GM19324 (cell line): ENCODE results near the gene UTP4.

Experiments
- ATAC-seq: cut with Tn5 transposase; IDR thresholded peaks from one replicate; pipeline ENCODE4 v1.9.1; 2021; ENCODE audit warnings: mild to moderate bottlenecking, moderate library complexity; ENCODE audit not compliant: unreplicated experiment, low FRiP score

UTP4 gene

GRCh38 chr16:69132424-69133252 lies at the start of gene UTP4, which contains the start of gene CHTF8:
UTP4 (plus strand) TSS chr16:69132649; CDS start chr16:69133460, 811 bp downstream.
CHTF8 (minus strand) TSS chr16:69132588; CDS start chr16:69121458, 11,130 bp downstream.
- peak; percentile 93 for ATAC-seq

- no peak for ATAC-seq
Observed at GRCh38 chr16:69083306-69083941, 49.0 kb upstream of the UTP4 start.

DNA sequence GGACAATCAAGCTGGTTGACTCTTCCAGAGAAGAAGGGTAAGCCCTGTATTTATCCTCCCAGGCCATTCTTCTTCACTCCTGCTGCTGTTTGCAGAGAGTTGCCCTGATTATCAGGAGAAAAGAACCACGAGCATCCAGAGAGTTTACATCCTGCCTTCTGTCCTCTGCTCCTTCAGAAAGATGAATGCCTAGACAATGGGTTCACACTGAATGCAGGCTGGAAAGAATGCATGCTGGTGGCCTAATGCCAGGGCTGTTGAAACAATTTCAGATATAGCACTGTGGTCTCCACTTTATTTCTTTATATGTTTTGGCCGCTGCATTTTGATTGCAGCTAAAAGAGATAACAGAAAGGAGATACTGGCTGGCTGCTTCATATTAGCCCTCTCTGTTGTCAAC lies 48.2 kb upstream of the UTP4 start:
- ATAC-seq = no peak

DNA sequence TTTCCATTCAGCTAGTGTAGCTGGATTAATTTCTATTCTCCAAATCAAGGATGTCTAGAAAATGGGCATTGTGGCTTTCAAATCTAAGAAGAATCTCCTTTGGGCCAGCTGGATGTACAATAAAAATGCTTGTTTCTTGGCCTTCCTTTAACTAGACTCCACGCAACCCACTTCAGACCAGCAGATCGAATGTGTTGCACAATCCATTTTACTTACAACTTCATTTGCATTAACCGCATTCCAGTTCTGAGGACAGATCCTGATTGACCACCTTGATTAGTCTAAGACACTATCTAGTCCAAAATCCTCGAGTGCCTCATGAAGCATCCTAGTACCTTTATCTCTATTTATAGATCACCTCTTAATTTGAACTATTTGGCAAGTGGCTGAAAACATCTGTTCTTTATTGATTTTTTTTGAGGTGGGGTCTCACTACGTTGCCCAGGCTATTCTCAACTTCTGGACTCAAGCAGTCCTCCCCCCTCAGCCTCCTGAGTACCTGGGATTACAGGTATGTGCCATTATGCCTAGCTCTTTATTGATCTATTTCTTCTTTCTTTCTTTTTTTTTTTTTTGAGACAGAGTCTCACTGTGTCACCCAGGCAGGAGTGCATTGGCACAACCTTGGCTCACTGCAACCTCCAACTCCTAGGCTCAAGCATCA lies 47.3 kb upstream of the UTP4 start:
- no peak for ATAC-seq

- no peak for ATAC-seq
Observed at GRCh38 chr16:69087161-69087581, 45.3 kb upstream of the UTP4 start.

- no peak for ATAC-seq
Observed at GRCh38 chr16:69088684-69089083, 43.8 kb upstream of the UTP4 start.

- peak; percentile 54 for ATAC-seq
Observed at GRCh38 chr16:69089091-69089910, 43.1 kb upstream of the UTP4 start.

DNA sequence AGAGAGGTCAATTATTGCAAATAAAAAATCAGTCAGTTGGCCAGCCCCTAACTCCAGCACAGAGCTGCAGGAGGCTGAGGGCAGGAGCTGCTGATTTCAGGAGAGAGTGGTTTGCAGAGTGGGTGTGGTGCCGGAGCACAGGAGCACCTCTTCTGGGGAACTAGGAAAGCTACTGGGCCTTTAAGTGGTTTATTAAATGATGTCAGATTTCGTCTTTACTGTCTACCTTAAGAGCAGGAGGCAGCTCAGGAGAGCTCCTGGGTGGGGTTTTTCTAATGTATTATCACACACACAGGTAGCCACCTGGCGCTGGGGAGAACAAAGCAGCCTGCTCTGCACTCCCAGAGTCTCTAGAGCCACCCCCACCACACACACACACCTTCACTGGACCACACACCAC lies 38.5 kb upstream of the UTP4 start:
- ATAC-seq = no peak

GRCh38 chr16:69094501-69094900 lies 37.9 kb upstream of the UTP4 start:
- no peak for ATAC-seq

- no peak for ATAC-seq
Observed at GRCh38 chr16:69095193-69095592, 37.3 kb upstream of the UTP4 start.

DNA sequence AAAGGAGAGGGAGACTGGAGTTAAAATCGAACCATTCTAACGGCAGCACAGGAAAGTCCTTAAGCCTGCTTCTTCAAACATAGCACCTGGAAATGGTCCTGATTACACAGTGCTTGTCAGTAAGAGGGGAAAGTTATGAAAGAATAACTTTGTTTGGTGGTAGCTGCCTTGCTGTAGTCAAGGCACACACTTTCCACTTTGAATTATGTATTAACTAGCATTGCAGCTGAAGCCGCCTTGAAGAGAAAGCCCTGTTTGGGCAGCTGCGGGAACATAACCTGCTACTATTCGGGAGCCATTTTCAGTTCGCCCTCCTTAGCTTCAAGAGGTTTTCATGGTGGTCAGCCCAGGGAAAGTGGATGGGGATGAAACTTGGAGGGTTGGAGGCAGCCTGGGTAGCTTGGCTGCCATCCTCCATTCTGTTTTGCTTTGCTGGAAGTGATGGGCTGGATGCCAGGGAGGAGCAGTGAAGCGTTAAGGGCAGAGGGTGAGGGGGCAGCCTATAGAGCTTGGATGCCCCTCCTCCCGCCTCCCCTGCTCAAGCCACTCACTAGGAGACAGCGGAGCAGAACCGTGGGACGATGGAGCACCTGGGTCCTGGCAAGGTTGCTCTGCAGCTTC lies 32.3 kb upstream of the UTP4 start:
- ATAC-seq = no peak

DNA sequence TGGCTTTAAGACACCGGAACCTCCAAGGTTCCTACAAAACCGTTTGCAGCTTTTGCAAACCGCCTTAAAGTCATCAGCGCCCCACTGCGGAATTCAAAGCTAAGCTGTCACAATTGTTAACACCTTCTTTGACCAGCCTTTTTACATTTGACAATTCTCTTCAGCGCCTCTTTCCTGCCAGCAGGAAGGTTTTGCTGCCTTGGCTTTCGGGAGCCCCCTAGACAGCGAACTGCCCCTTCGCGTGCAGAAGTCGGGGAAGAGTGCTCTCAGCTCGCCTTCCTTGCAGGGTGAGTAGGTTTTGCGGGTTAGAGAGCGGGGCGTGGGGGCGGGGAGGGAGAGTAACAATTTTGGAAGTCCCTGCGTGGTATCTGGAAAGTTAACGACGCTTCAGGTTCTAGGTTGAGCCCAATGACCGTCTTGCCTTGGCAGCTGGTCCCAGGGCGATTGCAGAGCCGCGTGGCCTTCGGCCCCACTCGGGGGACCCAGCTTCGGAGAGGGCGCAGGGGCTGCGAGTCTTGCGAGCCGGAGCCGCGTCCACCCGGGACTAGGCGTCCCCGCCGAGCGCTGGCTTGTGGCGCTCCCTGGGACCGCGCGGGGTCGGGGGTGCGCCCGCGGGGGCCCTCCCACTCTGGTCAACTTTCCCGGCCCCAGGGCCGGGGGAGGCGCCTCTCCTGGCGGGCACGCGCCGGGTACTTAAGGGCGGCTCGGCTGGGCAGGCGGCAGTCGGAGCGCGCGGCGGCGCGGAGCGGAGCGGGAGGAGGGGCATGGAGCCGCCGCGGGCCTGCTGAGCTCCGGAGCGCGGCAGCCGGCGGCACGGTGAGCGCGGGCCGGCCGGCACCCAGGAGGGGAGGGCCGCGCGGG lies 26.7 kb upstream of the UTP4 start, which contains the start of gene HAS3:
Gene HAS3, plus strand, starts transcription at position 153 of the 861 bp plus-strand sequence. CDS start 3,743 bp downstream, outside the sequence.
- no peak for ATAC-seq

- ATAC-seq = no peak
Observed at GRCh38 chr16:69106491-69107315, 25.7 kb upstream of the UTP4 start.

GRCh38 chr16:69107316-69107962 lies 25.0 kb upstream of the UTP4 start:
- no peak for ATAC-seq

DNA sequence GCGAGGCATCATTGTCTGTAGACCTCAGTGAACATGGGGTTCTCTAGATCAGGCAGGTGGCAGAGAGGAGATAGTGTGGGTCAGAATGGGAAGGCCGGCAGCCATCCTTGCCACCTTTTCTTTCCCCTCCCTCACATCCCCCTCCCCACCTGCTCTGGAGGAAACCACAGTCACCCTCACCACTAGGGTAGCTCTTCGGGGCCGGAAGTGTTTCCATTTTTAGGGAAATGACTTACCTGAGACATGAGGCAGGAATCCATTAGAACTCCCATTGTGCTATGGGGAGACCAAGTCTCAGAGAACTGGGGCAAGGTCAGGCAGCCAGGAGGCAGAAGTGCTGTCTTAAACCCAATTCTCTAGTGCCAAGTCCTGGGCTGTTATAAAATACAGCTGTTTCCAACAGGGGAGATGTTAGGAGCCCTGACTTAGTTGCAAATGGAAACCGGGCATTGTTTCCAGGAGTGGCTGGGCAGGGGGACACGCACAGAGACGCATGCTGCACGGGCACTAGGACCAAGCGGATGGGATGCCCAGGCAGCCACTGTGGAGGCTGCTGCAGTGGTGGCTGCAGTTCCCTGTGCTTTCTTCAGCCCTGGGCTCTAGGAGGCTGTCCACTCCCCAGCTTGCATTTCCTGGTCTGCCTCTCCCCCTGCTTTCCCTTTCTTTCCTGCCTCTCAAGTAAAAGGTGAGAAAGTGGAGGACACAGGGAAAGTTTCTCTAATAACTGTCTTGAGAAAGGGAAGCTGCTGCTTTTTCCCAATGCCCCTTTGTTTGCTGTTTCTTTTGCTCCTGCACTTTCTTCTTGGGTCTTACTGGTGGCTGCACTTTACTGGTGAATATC lies 24.2 kb upstream of the UTP4 start:
- no peak for ATAC-seq

GRCh38 chr16:69108905-69109252 lies 23.6 kb upstream of the UTP4 start:
- no peak for ATAC-seq
